Right atrium auricular region (tissue), 2 donors: ENCODE measurements around the gene VPS16. TPM values are rescaled to one million over a fixed set of nuclear protein-coding genes. Genes with fewer than 3 reads are reported as not detected.
"Not testable (repeated sequence)": the region's sequence is repeated elsewhere in the genome, so short reads cannot be mapped to it uniquely, and the experiment has no call there.

Source experiments
- DNase-seq: peaks from one replicate; pipeline ENCODE4 v3.0.0-alpha.2; 2019; ENCODE audit warnings: low spot score
- H3K27ac ChIP-seq, 2 donors: fragments of 200-600 bp; sonication (generic); 1 replicate in 1 of 2; 2 replicates in 1 of 2; pipeline ENCODE4 v1.5.1; 2016 to 2019
- H3K27me3 ChIP-seq, 2 donors: fragments of 200-600 bp; sonication (generic); one replicate each; pipeline versions ENCODE4 v1.5.1 to v1.6.0; 2017 to 2019
- H3K36me3 ChIP-seq: fragments of 200-600 bp; sonication (generic); one replicate; pipeline ENCODE4 v1.5.1; 2016
- H3K4me1 ChIP-seq, 2 donors: fragments of 200-600 bp; sonication (generic); one replicate each; pipeline versions ENCODE4 v1.5.1 to v1.6.0; 2017 to 2019
- H3K4me3 ChIP-seq, 2 donors: fragments of 200-600 bp; sonication (generic); 1 replicate in 1 of 2; 2 replicates in 1 of 2; pipeline ENCODE4 v1.5.1; 2017 to 2019; ENCODE audit warnings: mild to moderate bottlenecking in 1 of 2, moderate library complexity in 1 of 2
- H3K9me3 ChIP-seq, 2 donors: fragments of 200-600 bp; sonication (generic); one replicate each; pipeline ENCODE4 v1.5.1; 2019
- total RNA-seq, 2 donors: library from RNA; depleted of rRNA; stranded (reverse); fragments of >200 nt; gene quantifications; one replicate each; pipeline ENCODE4 v1.1.0, GENCODE V29; 2016
- TF ChIP-seq, protein P1 (sequence below), 2 donors: fragments of 200-600 bp; sonication (generic); IDR thresholded peaks; one replicate each; pipeline ENCODE4 v1.5.1; 2019; ENCODE audit warnings: antibody characterized with exemption in 2 of 2

VPS16 gene
- total RNA-seq, 2 donors from 2014 or later, result 12.8 to 16.4 TPM

DNA sequence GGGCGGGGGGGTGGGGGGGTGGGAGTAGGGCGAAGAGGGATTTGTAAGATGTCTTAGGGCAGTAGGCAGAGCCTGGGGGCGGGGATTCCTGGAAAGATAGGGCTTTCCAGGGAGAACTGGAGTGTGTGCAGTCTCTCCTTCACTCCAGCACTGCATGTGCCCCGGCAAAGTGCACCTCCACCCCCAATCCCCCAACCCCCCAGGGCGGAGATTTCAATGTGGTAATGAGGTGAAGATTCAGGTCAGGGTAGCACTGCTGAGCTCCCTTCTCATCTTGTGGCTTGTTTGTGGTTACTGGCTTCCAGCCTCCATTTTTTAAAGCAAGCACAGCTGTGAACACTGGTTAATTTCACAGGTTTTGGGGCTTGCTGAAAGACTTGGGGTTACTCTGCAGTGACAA lies 18.5 kb upstream of the VPS16 start:
- TF ChIP-seq, protein P1, sequence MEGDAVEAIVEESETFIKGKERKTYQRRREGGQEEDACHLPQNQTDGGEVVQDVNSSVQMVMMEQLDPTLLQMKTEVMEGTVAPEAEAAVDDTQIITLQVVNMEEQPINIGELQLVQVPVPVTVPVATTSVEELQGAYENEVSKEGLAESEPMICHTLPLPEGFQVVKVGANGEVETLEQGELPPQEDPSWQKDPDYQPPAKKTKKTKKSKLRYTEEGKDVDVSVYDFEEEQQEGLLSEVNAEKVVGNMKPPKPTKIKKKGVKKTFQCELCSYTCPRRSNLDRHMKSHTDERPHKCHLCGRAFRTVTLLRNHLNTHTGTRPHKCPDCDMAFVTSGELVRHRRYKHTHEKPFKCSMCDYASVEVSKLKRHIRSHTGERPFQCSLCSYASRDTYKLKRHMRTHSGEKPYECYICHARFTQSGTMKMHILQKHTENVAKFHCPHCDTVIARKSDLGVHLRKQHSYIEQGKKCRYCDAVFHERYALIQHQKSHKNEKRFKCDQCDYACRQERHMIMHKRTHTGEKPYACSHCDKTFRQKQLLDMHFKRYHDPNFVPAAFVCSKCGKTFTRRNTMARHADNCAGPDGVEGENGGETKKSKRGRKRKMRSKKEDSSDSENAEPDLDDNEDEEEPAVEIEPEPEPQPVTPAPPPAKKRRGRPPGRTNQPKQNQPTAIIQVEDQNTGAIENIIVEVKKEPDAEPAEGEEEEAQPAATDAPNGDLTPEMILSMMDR (IDR thresholded peaks at IDR 0.05), result no peak
- H3K27ac ChIP-seq, result no peak overlapping the region
- no peaks in the 10 kb centered on the region for H3K36me3 ChIP-seq
- H3K4me3 ChIP-seq, result no peak overlapping the region
- no peaks in the 10 kb centered on the region for H3K9me3 ChIP-seq
- no peak for DNase-seq
- H3K4me1 ChIP-seq, result peaks cover 0 to 12% of the 10 kb centered on the region in 2 donors
- H3K27me3 ChIP-seq, result peaks cover 8 to 11% of the 10 kb centered on the region in 2 donors

DNA sequence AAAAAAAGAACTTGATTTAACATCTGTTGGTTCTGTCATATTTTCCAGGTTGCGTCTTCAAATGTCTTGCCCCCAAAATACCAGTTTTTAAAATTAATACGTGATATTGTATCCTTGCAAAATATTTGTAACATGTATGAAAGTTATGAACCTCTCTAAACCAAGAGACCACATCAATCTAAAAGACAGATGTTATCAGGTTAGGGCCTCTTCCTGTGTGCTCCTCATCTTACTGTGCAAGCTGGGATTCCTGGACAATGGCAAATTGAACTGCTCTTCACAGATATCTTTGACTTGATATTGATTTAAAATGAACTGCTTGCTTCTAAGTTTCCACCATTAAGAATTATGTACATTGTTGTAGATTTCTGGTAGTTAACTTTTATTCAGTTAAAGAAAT lies 14.8 kb upstream of the VPS16 start:
- TF ChIP-seq, protein P1 (IDR thresholded peaks at IDR 0.05), result no peak
- DNase-seq, result no peak
- H3K4me1 ChIP-seq, result peaks cover 0 to 8% of the 10 kb centered on the region in 2 donors
- H3K27me3 ChIP-seq, result peaks cover 3 to 6% of the 10 kb centered on the region in 2 donors
- H3K9me3 ChIP-seq, result no peaks in the 10 kb centered on the region
- no peak overlapping the region for H3K4me3 ChIP-seq
- H3K36me3 ChIP-seq, result no peaks in the 10 kb centered on the region
- no peak overlapping the region for H3K27ac ChIP-seq

DNA sequence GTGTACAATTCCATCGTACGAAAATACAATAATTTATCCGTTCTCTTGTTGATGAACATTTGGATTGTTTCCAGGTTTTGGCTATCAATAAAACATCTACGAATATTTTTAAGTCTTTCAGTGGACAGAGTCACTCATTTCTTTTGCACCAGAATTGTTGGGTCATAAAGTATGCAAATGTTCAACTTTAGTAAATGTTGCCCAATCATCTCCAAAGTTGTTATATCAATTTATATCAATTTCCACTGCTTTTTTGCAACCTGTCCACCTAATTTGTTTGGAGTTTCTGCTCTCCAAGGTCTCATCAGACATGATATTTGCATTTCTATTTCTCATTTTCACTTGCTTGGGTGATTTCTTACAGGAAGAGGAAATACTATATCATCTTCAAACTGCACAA lies 13.9 kb upstream of the VPS16 start:
- Histone ChIP-seq H3K27ac (no peak overlapping the region), H3K4me3 (no peak overlapping the region), H3K36me3 (no peaks in the 10 kb centered on the region), H3K9me3 (no peaks in the 10 kb centered on the region), H3K4me1 (no peaks in the 10 kb centered on the region), H3K27me3 (no peaks in the 10 kb centered on the region)
- DNase-seq, result no peak
- TF ChIP-seq, protein P1 (IDR thresholded peaks at IDR 0.05), result no peak

DNA sequence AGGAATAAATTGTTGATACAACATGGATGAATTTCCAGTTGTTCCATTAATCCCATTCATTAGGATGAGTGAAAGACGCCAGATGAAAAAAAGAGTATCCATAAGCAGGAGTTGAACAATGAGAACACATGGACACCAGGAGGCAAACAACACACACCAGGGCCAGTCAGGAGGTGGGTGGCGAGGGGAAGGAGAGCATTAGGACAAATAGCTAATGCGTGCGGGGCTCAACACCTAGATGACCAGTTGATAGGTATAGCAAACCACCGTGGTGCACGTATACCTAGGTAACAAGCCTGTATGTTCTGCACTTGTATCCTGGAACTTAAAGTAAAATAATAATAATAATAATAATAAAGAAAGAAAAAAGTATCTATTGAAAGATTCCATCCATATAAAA lies 11.2 kb upstream of the VPS16 start:
- no peak for DNase-seq
- Histone ChIP-seq H3K4me1 (no peaks in the 10 kb centered on the region), H3K4me3 (no peak overlapping the region), H3K27me3 (no peaks in the 10 kb centered on the region), H3K36me3 (no peaks in the 10 kb centered on the region), H3K9me3 (no peaks in the 10 kb centered on the region), H3K27ac (no peak overlapping the region)
- TF ChIP-seq, protein P1 (IDR thresholded peaks at IDR 0.05), result no peak

DNA sequence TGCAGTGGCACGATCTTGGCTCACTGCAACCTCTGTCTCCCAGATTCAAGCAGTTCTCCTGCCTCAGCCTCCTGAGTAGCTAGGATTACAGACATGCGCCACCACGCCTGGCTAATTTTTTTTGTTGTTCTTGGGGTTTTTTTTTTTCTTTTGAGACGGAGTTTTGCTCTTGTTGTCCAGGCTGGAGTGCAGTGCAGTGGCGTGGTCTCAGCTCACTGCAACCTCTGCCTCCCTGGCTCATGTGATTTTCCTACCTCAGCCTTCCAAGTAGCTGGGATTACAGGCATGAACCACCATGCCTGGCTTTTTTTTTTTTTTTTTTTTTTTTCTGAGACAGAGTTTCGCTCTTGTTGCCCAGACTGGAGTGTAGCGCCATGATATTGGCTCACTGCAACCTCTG lies 9.3 kb upstream of the VPS16 start:
- not testable (repeated sequence) for H3K9me3 ChIP-seq, H3K4me1 ChIP-seq, H3K27me3 ChIP-seq, H3K36me3 ChIP-seq, H3K27ac ChIP-seq, H3K4me3 ChIP-seq, DNase-seq

DNA sequence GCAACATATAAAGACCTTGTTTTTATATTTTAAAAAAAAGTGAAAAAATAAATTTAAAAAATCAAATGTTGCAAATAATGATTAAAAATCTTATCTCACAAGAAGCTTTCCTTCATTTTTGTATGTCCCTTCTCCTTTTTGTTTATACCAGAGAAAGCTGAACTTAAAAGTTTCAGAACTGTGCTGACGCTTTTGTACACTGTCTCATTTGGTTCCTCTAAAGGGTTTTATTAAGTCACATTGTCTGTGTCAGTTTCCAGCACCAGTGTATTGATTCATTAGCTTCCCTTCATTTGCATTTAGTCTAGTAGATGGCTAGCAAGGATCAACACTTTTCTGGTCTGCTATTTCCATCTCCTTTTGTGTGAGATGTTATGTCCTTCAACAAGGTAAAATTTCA lies 6.8 kb upstream of the VPS16 start:
- no peak for DNase-seq
- no peaks in the 10 kb centered on the region for H3K27me3 ChIP-seq
- TF ChIP-seq, protein P1 (IDR thresholded peaks at IDR 0.05), result no peak

More for the DNA sequence above, 6.8 kb upstream of the VPS16 start:
- no peaks in the 10 kb centered on the region for H3K36me3 ChIP-seq
- H3K4me3 ChIP-seq, result no peak overlapping the region
- no peaks in the 10 kb centered on the region for H3K9me3 ChIP-seq
- no peaks in the 10 kb centered on the region for H3K4me1 ChIP-seq
- H3K27ac ChIP-seq, result no peak overlapping the region
